Astrocyte of the spinal cord (primary cell): ENCODE results near the gene SPZ1.

Experiments used
- DNase-seq: peaks from one replicate; pipeline ENCODE4 v3.0.0; 2011; ENCODE audit warnings: low read depth, low spot score
- H3K4me3 ChIP-seq: 2 replicates; pipeline ENCODE4 v1.5.1; 2011; ENCODE audit warnings: low read depth, mild to moderate bottlenecking, low read length, moderate library complexity
- in situ Hi-C: cut with HindIII; loops from 2 replicates; pipeline ENCODE4 v1.10.0; 2017; ENCODE audit warnings: low sequenced_read_pairs
- TF ChIP-seq, protein P1 (sequence below): IDR thresholded peaks from 2 replicates; pipeline ENCODE4 v1.5.1; 2012; ENCODE audit warnings: low read depth, mild to moderate bottlenecking, low read length, inconsistent platforms

SPZ1 gene

DNA sequence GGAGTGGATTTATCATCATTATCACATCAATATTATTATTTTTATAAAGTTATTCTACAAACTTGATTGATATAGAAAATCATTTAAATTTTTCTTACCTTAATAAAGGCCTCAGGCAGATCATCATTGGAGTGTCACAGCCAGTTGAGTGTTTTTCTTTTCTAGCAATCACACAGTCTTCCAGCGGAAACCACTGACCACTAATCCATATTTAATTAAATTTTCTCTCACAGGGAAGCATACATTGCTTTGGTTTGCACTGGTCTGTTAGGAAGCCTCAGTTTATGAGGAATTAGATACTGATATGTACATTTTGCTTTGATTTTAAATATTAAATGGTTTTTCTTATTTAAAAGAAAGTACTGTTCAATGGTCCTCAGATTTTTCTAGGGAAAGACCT, 6.7 kb downstream of the SPZ1 start:
- in situ Hi-C loops = no loop called here
- H3K4me3 ChIP-seq = no peak overlapping the region
- no peak for DNase-seq
- TF ChIP-seq, protein P1, sequence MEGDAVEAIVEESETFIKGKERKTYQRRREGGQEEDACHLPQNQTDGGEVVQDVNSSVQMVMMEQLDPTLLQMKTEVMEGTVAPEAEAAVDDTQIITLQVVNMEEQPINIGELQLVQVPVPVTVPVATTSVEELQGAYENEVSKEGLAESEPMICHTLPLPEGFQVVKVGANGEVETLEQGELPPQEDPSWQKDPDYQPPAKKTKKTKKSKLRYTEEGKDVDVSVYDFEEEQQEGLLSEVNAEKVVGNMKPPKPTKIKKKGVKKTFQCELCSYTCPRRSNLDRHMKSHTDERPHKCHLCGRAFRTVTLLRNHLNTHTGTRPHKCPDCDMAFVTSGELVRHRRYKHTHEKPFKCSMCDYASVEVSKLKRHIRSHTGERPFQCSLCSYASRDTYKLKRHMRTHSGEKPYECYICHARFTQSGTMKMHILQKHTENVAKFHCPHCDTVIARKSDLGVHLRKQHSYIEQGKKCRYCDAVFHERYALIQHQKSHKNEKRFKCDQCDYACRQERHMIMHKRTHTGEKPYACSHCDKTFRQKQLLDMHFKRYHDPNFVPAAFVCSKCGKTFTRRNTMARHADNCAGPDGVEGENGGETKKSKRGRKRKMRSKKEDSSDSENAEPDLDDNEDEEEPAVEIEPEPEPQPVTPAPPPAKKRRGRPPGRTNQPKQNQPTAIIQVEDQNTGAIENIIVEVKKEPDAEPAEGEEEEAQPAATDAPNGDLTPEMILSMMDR = no peak

- in situ Hi-C loops = no loop called here
These were observed 17.6 kb downstream of the SPZ1 start for GRCh38 chr5:80337379-80337778.

GRCh38 chr5:80339116-80339515, 19.3 kb downstream of the SPZ1 start:
- in situ Hi-C loops = no loop called here
- TF ChIP-seq, protein P1 = no peak
- no peak overlapping the region for H3K4me3 ChIP-seq
- no peak for DNase-seq

More at GRCh38 chr5:80337379-80337778, 17.6 kb downstream of the SPZ1 start:
- TF ChIP-seq, protein P1 = no peak
- no peak overlapping the region for H3K4me3 ChIP-seq
- DNase-seq = no peak

GRCh38 chr5:80341016-80341775, 21.4 kb downstream of the SPZ1 start:
- no peak for DNase-seq
- TF ChIP-seq, protein P1 = no peak
- no peak overlapping the region for H3K4me3 ChIP-seq
- in situ Hi-C loops = no loop called here

DNA sequence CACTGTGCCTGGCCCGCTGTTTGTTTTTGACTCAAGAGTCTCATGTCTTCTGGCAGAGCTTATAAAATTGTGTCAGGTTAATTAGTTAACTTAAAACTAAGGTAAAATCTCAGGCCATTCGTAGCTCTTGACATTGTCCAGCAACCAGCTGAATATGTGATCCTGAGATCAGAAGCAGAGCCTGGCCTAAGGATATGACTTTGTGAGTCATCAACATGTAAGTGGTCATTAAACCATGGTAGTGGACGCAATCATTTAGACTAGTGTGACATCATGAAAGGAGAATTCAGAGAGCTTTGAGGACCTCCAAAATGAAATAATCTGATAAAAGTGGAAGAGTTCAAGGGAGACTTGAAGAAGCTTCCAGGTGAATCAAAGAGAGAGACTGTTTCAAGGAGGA, 23.3 kb downstream of the SPZ1 start:
- in situ Hi-C loops = no loop called here
- TF ChIP-seq, protein P1 = no peak
- no peak for DNase-seq
- H3K4me3 ChIP-seq = no peak overlapping the region

GRCh38 chr5:80346055-80346454, 26.3 kb downstream of the SPZ1 start:
- in situ Hi-C loops = no loop called here
- peak; percentile 2 for DNase-seq

More at GRCh38 chr5:80346055-80346454, 26.3 kb downstream of the SPZ1 start:
- TF ChIP-seq, protein P1 = peak; percentile 49
- no peak overlapping the region for H3K4me3 ChIP-seq
